Measurements from ENCODE around the gene ARHGAP9.
A peak's percentile ranks its signal among the peaks of the same experiment; 100 is the strongest.

The ARHGAP9 gene

GRCh38 chr12:57470286-57470969 is 9.2 kb downstream of the ARHGAP9 start:
- no peak for DNase-seq

DNA sequence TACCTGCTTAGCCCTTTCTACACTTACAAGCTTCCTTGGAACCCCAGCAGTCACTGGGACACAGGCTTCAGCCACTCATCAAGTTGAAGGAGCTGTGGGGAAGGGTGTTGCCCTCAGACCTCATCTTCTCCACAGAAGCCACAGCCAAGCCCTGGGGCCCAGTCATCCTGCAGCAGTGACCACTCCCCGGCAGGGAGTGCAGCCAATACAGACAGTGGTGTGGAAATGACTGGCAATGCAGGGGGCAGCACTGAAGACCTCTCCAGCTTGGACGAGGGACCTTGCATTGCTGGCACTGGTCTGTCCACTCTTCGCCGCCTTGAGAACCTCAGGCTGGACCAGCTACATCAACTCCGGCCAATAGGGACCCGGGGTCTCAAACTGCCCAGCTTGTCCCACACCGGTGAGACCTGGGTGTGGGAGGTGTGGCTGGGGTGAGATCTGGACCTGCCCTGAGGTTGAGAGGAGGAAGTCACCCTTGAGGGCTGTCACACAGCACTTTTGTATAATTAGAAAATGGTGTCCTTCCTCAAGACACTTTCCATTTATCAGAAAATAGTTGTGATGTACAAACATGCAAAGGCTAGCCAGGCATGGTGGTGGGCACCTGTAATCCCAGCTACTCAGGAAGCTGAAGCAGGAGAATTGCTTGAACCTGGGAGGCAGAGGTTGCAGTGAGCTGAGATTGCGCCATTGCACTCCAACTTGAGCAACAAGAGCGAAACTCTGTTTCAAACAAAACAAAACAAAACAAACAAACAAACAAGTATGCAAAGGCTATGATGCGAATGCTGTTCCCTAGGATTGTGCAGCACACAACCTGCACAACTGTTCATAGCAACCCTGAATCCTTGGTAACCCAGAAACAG is 10.1 kb downstream of the ARHGAP9 start:
- DNase-seq, result no peak

DNA sequence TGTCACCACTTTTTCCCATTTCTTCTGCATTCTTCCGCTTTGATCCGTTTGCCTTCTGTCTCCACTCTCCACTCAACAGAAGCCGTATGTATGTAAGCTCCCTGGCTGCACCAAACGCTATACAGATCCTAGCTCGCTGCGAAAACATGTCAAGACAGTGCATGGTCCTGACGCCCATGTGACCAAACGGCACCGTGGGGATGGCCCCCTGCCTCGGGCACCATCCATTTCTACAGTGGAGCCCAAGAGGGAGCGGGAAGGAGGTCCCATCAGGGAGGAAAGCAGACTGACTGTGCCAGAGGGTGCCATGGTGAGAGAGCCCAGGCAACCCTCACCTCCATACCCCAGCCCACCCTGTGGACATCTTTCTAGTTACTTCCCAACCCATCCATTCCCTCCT is 11.8 kb downstream of the ARHGAP9 start:
- no peak for DNase-seq

DNA sequence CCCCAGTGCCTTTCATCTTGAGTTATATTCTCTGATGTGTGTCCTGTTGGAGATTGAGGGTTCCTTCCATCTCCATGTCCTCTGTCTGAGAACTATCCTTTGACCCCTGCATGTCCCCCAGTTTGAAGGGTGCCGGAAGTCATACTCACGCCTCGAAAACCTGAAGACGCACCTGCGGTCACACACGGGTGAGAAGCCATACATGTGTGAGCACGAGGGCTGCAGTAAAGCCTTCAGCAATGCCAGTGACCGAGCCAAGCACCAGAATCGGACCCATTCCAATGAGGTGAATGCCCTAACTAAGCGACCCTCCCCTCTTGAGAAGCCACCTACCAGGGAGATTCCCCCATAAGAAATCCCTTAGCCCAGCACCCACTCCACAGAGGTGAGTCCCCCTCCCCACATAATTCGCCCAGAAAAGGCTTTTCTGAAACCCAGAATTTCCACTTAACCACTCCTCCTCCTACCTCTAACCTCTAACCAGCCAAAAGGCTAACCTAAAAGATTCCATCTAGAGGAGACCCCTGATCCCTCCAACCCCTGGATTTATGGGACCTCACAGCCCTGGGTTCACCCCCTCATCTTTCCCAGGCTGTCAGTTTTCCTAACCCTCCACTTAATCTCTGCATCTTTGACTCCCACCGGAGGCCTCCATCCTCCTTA is 12.3 kb downstream of the ARHGAP9 start:
- no peak for DNase-seq

- DNase-seq, result no peak
Measured at GRCh38 chr12:57465747-57466505, 13.7 kb downstream of the ARHGAP9 start.

DNA sequence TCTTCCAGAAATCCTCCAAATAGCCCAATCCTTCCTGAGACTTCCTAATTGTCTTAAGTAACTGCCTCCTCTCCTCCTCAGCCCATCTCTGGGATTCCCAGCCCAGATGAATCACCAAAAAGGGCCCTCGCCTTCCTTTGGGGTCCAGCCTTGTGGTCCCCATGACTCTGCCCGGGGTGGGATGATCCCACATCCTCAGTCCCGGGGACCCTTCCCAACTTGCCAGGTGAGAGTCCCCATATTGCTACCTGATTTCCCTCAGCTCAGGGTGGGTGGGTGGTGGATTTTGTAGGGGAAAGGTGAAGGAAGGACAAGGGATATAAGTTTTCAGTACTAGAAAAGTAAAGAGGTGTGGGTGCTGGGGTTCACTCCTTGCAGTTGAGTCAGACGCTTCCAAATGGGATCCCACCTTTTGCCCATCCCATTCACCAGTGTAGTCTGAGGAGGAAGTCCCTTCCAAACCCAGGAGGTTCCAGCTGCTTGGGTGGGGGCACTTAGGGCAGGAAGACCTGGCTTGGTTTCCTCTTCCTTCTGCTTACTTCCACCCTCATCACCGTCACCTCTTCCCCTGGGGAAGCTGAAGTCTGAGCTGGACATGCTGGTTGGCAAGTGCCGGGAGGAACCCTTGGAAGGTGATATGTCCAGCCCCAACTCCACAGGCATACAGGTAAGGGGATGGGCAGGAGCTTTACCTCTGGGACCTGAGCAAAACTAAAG is 14.5 kb downstream of the ARHGAP9 start:
- no peak for DNase-seq

DNA sequence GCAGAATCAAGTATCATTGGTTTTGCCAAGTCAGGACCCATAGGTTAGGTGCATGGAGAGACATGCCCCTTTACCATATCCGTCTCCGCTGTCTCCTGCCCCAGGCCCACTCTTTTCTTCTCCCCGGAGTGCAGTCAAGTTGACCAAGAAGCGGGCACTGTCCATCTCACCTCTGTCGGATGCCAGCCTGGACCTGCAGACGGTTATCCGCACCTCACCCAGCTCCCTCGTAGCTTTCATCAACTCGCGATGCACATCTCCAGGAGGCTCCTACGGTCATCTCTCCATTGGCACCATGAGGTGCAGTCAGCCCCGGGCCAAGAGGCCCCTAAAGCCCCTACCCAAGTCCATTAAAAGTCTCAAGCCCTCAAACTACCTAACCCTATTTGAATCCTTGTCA is 15.1 kb downstream of the ARHGAP9 start:
- no peak for DNase-seq

DNA sequence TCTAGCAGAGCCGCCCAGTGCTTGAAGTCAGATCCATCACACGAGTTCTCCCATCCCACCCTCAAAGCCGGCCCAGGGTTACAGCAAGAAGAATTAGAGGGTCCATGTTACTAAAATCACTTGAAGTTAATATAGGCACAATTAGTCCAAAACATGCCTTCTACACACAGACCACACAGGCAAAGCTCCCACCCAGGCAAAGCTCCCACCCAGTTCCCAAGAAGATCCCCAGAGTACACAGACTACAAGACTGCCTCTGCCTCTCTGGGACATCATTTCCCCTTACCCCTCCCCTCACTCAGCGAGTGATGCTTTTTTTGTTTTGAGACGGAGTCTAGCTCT is 16.8 kb downstream of the ARHGAP9 start:
- DNase-seq, result no peak

DNA sequence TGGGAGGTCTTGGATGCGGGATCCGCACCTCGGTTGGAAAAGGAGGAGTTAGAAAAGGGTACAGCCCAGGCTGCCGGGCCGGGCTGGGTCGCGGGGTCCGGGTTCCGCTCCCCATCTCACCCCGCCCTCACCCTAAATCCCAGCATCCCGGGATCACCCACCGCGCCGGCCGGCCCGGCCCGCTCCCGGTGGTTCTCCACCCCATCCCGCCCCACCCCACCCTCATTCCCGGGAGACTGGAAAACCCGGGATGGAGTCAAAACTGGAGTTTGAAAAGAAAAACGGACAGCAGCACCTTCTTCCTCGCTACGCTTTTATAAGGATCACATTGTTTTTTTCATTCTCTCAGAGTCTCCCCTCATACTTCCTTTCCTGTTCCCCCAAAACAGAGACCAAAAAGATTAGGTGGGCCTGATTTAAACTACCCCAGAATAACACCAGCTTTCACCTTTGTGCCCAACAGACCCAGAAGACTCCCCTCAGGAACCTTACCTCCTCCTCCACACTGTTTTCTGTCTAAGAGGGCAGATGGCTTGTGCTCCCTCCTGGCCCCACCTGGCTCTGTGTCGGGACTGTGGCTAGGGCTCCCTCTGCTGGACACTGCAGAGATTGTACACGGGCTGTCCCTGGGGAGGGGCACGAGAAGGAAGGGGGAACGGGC is 17.3 kb downstream of the ARHGAP9 start:
- DNase-seq, result peak; percentile 84

- no peak for DNase-seq
Measured at GRCh38 chr12:57461917-57462250, 17.8 kb downstream of the ARHGAP9 start.

- DNase-seq, result no peak
Measured at GRCh38 chr12:57461276-57461916, 18.3 kb downstream of the ARHGAP9 start.

GRCh38 chr12:57460841-57461275 is 18.8 kb downstream of the ARHGAP9 start:
- no peak for DNase-seq

GRCh38 chr12:57460468-57460784 is 19.2 kb downstream of the ARHGAP9 start:
- no peak for DNase-seq

GRCh38 chr12:57459750-57460467 is 19.8 kb downstream of the ARHGAP9 start, which contains the start of gene GLI1:
TSS of gene GLI1 (plus strand) at chr12:57459785. CDS start at chr12:57463692, 3,907 bp downstream.
- DNase-seq, result no peak

- DNase-seq, result peak; percentile 92
Measured at GRCh38 chr12:57459055-57459749, 20.5 kb downstream of the ARHGAP9 start.

- no peak for DNase-seq
Measured at GRCh38 chr12:57458665-57459054, 21.0 kb downstream of the ARHGAP9 start.

GRCh38 chr12:57456737-57457490 is 22.8 kb downstream of the ARHGAP9 start:
- no peak for DNase-seq

DNA sequence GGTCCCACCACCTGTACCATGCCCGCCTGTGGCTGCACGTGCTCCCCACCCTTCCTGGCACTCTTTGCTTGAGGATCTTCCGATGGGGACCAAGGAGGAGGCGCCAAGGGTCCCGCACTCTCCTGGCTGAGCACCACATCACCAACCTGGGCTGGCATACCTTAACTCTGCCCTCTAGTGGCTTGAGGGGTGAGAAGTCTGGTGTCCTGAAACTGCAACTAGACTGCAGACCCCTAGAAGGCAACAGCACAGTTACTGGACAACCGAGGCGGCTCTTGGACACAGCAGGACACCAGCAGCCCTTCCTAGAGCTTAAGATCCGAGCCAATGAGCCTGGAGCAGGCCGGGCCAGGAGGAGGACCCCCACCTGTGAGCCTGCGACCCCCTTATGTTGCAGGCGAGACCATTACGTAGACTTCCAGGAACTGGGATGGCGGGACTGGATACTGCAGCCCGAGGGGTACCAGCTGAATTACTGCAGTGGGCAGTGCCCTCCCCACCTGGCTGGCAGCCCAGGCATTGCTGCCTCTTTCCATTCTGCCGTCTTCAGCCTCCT is 23.4 kb downstream of the ARHGAP9 start:
- DNase-seq, result no peak

All from amniotic stem cell (primary cell).